ENCODE results near the gene RAB37. TPM values are rescaled to one million over a fixed set of nuclear protein-coding genes. Genes with fewer than 3 reads are reported as not detected.

Gene RAB37
- total and polyA plus RNA-seq, 2 of the 8 experiments (the other 6 are each of a cell fraction or from before 2014, with no cell fraction given): 5.5 to 6.1 TPM

- TF ChIP-seq CHD7 (IDR thresholded peaks at IDR 0.05; ENCODE audit: insufficient replicate concordance, low read length): no peak
- TF ChIP-seq HDAC2 (IDR thresholded peaks at IDR 0.05; ENCODE audit: borderline replicate concordance in 1 of 2, low read depth in 2 of 2, low read length in 2 of 2): no peak
- TF ChIP-seq SAP30 (IDR thresholded peaks at IDR 0.05; ENCODE audit: insufficient read depth, insufficient replicate concordance, low read length): no peak
- no peak for TF ChIP-seq CHD2 (IDR thresholded peaks at IDR 0.05; ENCODE audit: low read length)
- TF ChIP-seq TAF1 (IDR thresholded peaks at IDR 0.05; ENCODE audit: low read depth, low read length): no peak
- no peak for TF ChIP-seq RBBP5 (IDR thresholded peaks at IDR 0.05; ENCODE audit: borderline replicate concordance, low read depth, low read length)
- no peak for TF ChIP-seq MAFK (IDR thresholded peaks at IDR 0.05; ENCODE audit: low read depth, low read length)
- no peak for TF ChIP-seq CREB1 (IDR thresholded peaks at IDR 0.05)
- TF ChIP-seq USF2 (IDR thresholded peaks at IDR 0.05; ENCODE audit: low read length): no peak
- TF ChIP-seq CEBPB (IDR thresholded peaks at IDR 0.05; ENCODE audit: low read depth, low read length): no peak
- TF ChIP-seq SP2 (IDR thresholded peaks at IDR 0.05; ENCODE audit: low read length): no peak
- TF ChIP-seq TCF12 (IDR thresholded peaks at IDR 0.05; ENCODE audit: low read depth, low read length): no peak
These were observed 48.9 kb downstream of the RAB37 start (continued) for GRCh38 chr17:74785981-74786360.

All from H1 (cell line).